Measurements from ENCODE around the gene BORCS5. TPM values are rescaled to one million over a fixed set of nuclear protein-coding genes. Genes with fewer than 3 reads are reported as not detected.

The BORCS5 gene
- 16.9 and 19.8 TPM in 2 replicates for total RNA-seq

GRCh38 chr12:12356896-12357718 is at the start of gene BORCS5:
BORCS5 (plus strand) TSS chr12:12357078; CDS start chr12:12357452, 374 bp downstream.

GRCh38 chr12:12349711-12350665 is 6.9 kb upstream of the BORCS5 start, which contains the start of gene MANSC1:
MANSC1 (minus strand) TSS chr12:12350242; CDS start chr12:12343314, 6,928 bp downstream.

Other genes with a start within 250 kb of the BORCS5 start
- gene LRP6, start 90.0 kb upstream of the BORCS5 start, total RNA-seq, result 55.7 and 88.0 TPM in 2 replicates
- gene MANSC1, start 6.8 kb upstream of the BORCS5 start, total RNA-seq, result 0.50 and 0.55 TPM in 2 replicates
- 10.2 and 11.7 TPM in 2 replicates for gene DUSP16, start 205.8 kb downstream of the BORCS5 start, total RNA-seq

All from uterine smooth muscle cell (primary cell).